Measurements from ENCODE around the gene PELI2. TPM values are rescaled to one million over a fixed set of nuclear protein-coding genes. Genes with fewer than 3 reads are reported as not detected.

The PELI2 gene
- total and polyA plus RNA-seq, 2 of the 4 experiments (the other 2 are of a cell fraction): 6.0 to 36.7 TPM

DNA sequence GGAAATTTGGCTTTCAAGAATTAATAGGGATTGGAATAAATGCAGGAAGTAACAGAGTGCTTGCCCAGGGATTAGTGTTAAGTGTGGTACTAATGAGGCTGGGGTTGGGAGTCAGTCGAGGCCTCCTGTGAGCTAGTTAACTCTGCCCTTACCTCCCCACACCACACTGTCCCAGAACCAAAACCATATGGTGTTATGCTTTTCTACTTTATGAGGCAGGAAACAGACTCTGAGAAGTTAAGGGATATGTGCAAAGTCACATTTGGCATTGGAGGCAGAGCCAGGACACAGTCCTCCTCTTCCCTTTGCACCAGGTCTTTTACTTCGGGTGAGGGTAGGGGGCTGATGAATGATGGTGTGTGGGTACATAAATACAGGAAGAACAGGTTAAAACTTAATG lies 41.9 kb downstream of the PELI2 start:
- ChIA-PET CTCF (no interaction called here), POLR2A (ENCODE audit: unreplicated experiment) (no interaction called here)
- Histone ChIP-seq H2AK5ac (ENCODE audit: low read depth, low read length) (0 out of 2 replicates have a peak overlapping the region, but pooled peaks have one; percentile 16), H3K9ac (ENCODE audit: low read depth, low read length) (no peak overlapping the region), H3K14ac (replicated peaks; ENCODE audit: low read depth, low read length) (no peak overlapping the region), H3K27ac (ENCODE audit: insufficient read depth, low read length) (no peak overlapping the region), H2BK20ac (ENCODE audit: low read depth, low read length) (no peak overlapping the region), H2AFZ (replicated peaks; ENCODE audit: low read length, poor library complexity) (peak overlapping the region; percentile 26), H2BK5ac (ENCODE audit: low read depth, low read length, poor library complexity, severe bottlenecking) (no peak overlapping the region), H3K4me3 (ENCODE audit: insufficient read depth, low read depth, low read length) (no peak overlapping the region), H3K9me3 (ENCODE audit: control insufficient read depth, insufficient read depth, low read length) (0 out of 2 replicates have a peak, but pooled peaks cover 2% of the 10 kb centered on the region), H3K4ac (ENCODE audit: low read depth, low read length) (0 out of 2 replicates have a peak overlapping the region, but pooled peaks have one; percentile 17), H2BK15ac (ENCODE audit: low read depth, low read length) (peak overlapping the region; percentile 52; the same call in 1 of the 3 replicates), H4K20me1 (ENCODE audit: insufficient read depth, low read length) (peaks cover 7% of the 10 kb centered on the region; the same call in 1 of the 2 replicates), H3K9me1 (ENCODE audit: insufficient read depth, low read length) (peaks cover 5% of the 10 kb centered on the region; the same call in 1 of the 2 replicates), H3K4me2 (ENCODE audit: low read depth, low read length) (no peak overlapping the region), H3K79me1 (ENCODE audit: low read depth in 1 of 2, low read length in 2 of 2) (peaks cover 13 to 41% of the 10 kb centered on the region in 2 experiments), H3K27me3 (ENCODE audit: control insufficient read depth, insufficient read depth, low read length) (no peaks in the 10 kb centered on the region), H3K56ac (ENCODE audit: extremely low read depth, insufficient read depth, low read length) (no peak overlapping the region), H4K8ac (ENCODE audit: low read depth in 2 of 2, low read length in 2 of 2) (peak overlapping the region in 1 of 2 experiments; percentile 55; a peak in 1 of 4 replicates), H3K18ac (ENCODE audit: low read depth, low read length) (peak overlapping the region; percentile 7; the same call in 1 of the 2 replicates), H2BK120ac (ENCODE audit: low read depth, low read length) (no peak overlapping the region), H3K23ac (ENCODE audit: low read depth, low read length) (no peak overlapping the region), H4K91ac (ENCODE audit: insufficient read depth, low read depth, low read length) (no peak overlapping the region), H2AK9ac (replicated peaks; ENCODE audit: low read depth, low read length, poor library complexity) (no peak overlapping the region), H4K5ac (ENCODE audit: low read depth, low read length) (peak overlapping the region; percentile 48; the same call in 1 of the 2 replicates), H3K36me3 (ENCODE audit: control insufficient read depth, insufficient read depth, low read length) (no peaks in the 10 kb centered on the region), H3K4me1 (ENCODE audit: control insufficient read depth, insufficient read depth, low read length) (peaks cover 3% of the 10 kb centered on the region; the same call in 1 of the 2 replicates)
- DNase-seq: no peak
- in situ Hi-C loops (cut with MboI; ENCODE audit: low sequenced_read_pairs): no loop called here
- intact Hi-C loops (cut with micrococcal nuclease): no loop called here
- TF ChIP-seq RFX5 (IDR thresholded peaks at IDR 0.05; ENCODE audit: low read depth, low read length) (no peak), MXI1 (IDR thresholded peaks at IDR 0.05; ENCODE audit: borderline replicate concordance, low read depth, low read length) (no peak), CEBPB (IDR thresholded peaks at IDR 0.05; ENCODE audit: low read depth, low read length) (no peak), CHD1 (IDR thresholded peaks at IDR 0.05; ENCODE audit: low read depth, low read length) (no peak), MAZ (IDR thresholded peaks at IDR 0.05; ENCODE audit: borderline replicate concordance, low read depth, low read length) (no peak), SMC3 (IDR thresholded peaks at IDR 0.05; ENCODE audit: low read depth, low read length) (no peak), BHLHE40 (IDR thresholded peaks at IDR 0.05; ENCODE audit: low read depth, low read length) (no peak), MAFK (IDR thresholded peaks at IDR 0.05; ENCODE audit: low read depth, low read length) (no peak)
- TF ChIP-seq, protein P1, sequence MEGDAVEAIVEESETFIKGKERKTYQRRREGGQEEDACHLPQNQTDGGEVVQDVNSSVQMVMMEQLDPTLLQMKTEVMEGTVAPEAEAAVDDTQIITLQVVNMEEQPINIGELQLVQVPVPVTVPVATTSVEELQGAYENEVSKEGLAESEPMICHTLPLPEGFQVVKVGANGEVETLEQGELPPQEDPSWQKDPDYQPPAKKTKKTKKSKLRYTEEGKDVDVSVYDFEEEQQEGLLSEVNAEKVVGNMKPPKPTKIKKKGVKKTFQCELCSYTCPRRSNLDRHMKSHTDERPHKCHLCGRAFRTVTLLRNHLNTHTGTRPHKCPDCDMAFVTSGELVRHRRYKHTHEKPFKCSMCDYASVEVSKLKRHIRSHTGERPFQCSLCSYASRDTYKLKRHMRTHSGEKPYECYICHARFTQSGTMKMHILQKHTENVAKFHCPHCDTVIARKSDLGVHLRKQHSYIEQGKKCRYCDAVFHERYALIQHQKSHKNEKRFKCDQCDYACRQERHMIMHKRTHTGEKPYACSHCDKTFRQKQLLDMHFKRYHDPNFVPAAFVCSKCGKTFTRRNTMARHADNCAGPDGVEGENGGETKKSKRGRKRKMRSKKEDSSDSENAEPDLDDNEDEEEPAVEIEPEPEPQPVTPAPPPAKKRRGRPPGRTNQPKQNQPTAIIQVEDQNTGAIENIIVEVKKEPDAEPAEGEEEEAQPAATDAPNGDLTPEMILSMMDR (conservative IDR thresholded peaks at IDR 0.05; ENCODE audit: low read depth, low read length): no peak
- TF ChIP-seq, protein P2, sequence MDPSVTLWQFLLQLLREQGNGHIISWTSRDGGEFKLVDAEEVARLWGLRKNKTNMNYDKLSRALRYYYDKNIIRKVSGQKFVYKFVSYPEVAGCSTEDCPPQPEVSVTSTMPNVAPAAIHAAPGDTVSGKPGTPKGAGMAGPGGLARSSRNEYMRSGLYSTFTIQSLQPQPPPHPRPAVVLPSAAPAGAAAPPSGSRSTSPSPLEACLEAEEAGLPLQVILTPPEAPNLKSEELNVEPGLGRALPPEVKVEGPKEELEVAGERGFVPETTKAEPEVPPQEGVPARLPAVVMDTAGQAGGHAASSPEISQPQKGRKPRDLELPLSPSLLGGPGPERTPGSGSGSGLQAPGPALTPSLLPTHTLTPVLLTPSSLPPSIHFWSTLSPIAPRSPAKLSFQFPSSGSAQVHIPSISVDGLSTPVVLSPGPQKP (IDR thresholded peaks at IDR 0.05; ENCODE audit: borderline replicate concordance, low read depth, low read length): no peak
- TF ChIP-seq, protein P3, sequence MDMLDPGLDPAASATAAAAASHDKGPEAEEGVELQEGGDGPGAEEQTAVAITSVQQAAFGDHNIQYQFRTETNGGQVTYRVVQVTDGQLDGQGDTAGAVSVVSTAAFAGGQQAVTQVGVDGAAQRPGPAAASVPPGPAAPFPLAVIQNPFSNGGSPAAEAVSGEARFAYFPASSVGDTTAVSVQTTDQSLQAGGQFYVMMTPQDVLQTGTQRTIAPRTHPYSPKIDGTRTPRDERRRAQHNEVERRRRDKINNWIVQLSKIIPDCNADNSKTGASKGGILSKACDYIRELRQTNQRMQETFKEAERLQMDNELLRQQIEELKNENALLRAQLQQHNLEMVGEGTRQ (IDR thresholded peaks at IDR 0.05; ENCODE audit: low read depth, low read length): no peak
- no TSS peak for BruUV-seq (replicated peaks)
- no CpG with 5 or more reads among the region's 2 CpGs for WGBS, 2 experiments (ENCODE audit: extremely low coverage in 2 of 2, insufficient read length in 1 of 2)
- ATAC-seq (ENCODE audit: low read depth): no peak; the same call in 1 of the 2 replicates
- dilution Hi-C loops (cut with HindIII; ENCODE audit: low sequenced_read_pairs, unreplicated experiment): no loop called here
